IPS-11a (cell line): ENCODE data around the gene CYP4F3.
"Not testable (repeated sequence)": the region's sequence is repeated elsewhere in the genome, so short reads cannot be mapped to it uniquely, and the experiment has no call there.

Experiments
- H3K4me3 ChIP-seq: one replicate; pipeline ENCODE4 v1.5.1; 2013; ENCODE audit warnings: low read depth, low read length, control low read depth

The CYP4F3 gene

GRCh38 chr19:15666186-15666585, 25.5 kb downstream of the CYP4F3 start:
- H3K4me3 ChIP-seq = no peak overlapping the region

- H3K4me3 ChIP-seq = no peak overlapping the region
Measured at GRCh38 chr19:15666883-15667282, 26.2 kb downstream of the CYP4F3 start.

- no peak overlapping the region for H3K4me3 ChIP-seq
Measured at GRCh38 chr19:15669440-15669839, 28.7 kb downstream of the CYP4F3 start.

- H3K4me3 ChIP-seq = no peak overlapping the region
Measured at GRCh38 chr19:15669891-15670290, 29.2 kb downstream of the CYP4F3 start.

- no peak overlapping the region for H3K4me3 ChIP-seq
Measured at GRCh38 chr19:15671237-15671821, 30.6 kb downstream of the CYP4F3 start.

GRCh38 chr19:15671891-15672579, 31.3 kb downstream of the CYP4F3 start:
- H3K4me3 ChIP-seq = no peak overlapping the region

GRCh38 chr19:15672580-15673175, 32.0 kb downstream of the CYP4F3 start, which contains the start of gene CYP4F12:
CYP4F12 (plus strand) TSS chr19:15673087; CDS start chr19:15673530, 443 bp downstream.
- no peak within 1 kb of the TSS for H3K4me3 ChIP-seq

- no peak overlapping the region for H3K4me3 ChIP-seq
Measured at GRCh38 chr19:15673176-15673654, 32.5 kb downstream of the CYP4F3 start.

GRCh38 chr19:15675560-15675959, 34.9 kb downstream of the CYP4F3 start:
- no peak overlapping the region for H3K4me3 ChIP-seq

GRCh38 chr19:15679089-15679488, 38.4 kb downstream of the CYP4F3 start:
- no peak overlapping the region for H3K4me3 ChIP-seq

GRCh38 chr19:15679865-15680264, 39.2 kb downstream of the CYP4F3 start:
- not testable (repeated sequence) for H3K4me3 ChIP-seq

- no peak overlapping the region for H3K4me3 ChIP-seq
Measured at GRCh38 chr19:15680478-15681322, 40.0 kb downstream of the CYP4F3 start.

GRCh38 chr19:15683411-15683810, 42.7 kb downstream of the CYP4F3 start:
- no peak overlapping the region for H3K4me3 ChIP-seq

- H3K4me3 ChIP-seq = no peak overlapping the region
Measured at GRCh38 chr19:15684828-15685227, 44.1 kb downstream of the CYP4F3 start.

- H3K4me3 ChIP-seq = no peak overlapping the region
Measured at GRCh38 chr19:15696654-15697194, 56.0 kb downstream of the CYP4F3 start.

- H3K4me3 ChIP-seq = no peak overlapping the region
Measured at GRCh38 chr19:15701757-15702533, 61.2 kb downstream of the CYP4F3 start.

GRCh38 chr19:15702534-15702930, 61.8 kb downstream of the CYP4F3 start:
- no peak overlapping the region for H3K4me3 ChIP-seq
